ENCODE results near the gene SP140. TPM values are rescaled to one million over a fixed set of nuclear protein-coding genes. Genes with fewer than 3 reads are reported as not detected.

SP140 gene
- polyA plus RNA-seq, 3 donors, result 2.5 to 7.3 (median 5.9) TPM

- Histone ChIP-seq H3K4me1 (ENCODE audit: control insufficient read depth in 1 of 2, insufficient read depth in 2 of 2, low read length in 2 of 2) (peaks cover 5 to 6% of the 10 kb centered on the region in 2 donors), H3K36me3 (replicated peaks in 1 of 2; ENCODE audit: control insufficient read depth in 1 of 2, insufficient read depth in 2 of 2, low read length in 2 of 2) (no peaks in the 10 kb centered on the region)
- H3K27ac Mint-ChIP-seq, result no peak overlapping the region
These were observed 8.7 kb downstream of the SP140 start for GRCh38 chr2:230234122-230234722.

GRCh38 chr2:230234845-230235244 lies 9.3 kb downstream of the SP140 start:
- Mint-ChIP-seq H3K9me3 (peaks cover 2 to 20% (median 9%) of the 10 kb centered on the region in 7 donors), H3K36me3 (peaks cover 19 to 28% of the 10 kb centered on the region in 2 donors), H3K4me1 (peaks cover 5% of the 10 kb centered on the region), H3K4me3 (no peak overlapping the region), H3K27ac (no peak overlapping the region), H3K27me3 (ENCODE audit: low read depth in 3 of 3) (peaks cover 0 to 6% (median 0%) of the 10 kb centered on the region in 3 donors)
- no peak overlapping the region for H3K4me3 ChIP-seq (replicated peaks in 1 of 3; ENCODE audit: low read depth in 2 of 3, low read length in 3 of 3)
- no peaks in the 10 kb centered on the region for H3K27me3 ChIP-seq (ENCODE audit: control insufficient read depth in 2 of 2, insufficient read depth in 2 of 2, low read length in 2 of 2)
- no peaks in the 10 kb centered on the region for H3K9me3 ChIP-seq (replicated peaks in 1 of 2; ENCODE audit: control insufficient read depth in 1 of 2, insufficient read depth in 1 of 2, low read length in 2 of 2)
- no peak overlapping the region for H3K27ac ChIP-seq (ENCODE audit: low read depth in 1 of 2, low read length in 2 of 2)
- H3K79me2 ChIP-seq (ENCODE audit: insufficient read depth, low read length), result no peaks in the 10 kb centered on the region
- peaks cover 4 to 5% of the 10 kb centered on the region in 2 donors for H3K4me1 ChIP-seq (ENCODE audit: control insufficient read depth in 1 of 2, insufficient read depth in 2 of 2, low read length in 2 of 2)
- H3K9ac ChIP-seq (ENCODE audit: insufficient read depth, low read length, poor library complexity, severe bottlenecking), result no peak overlapping the region
- WGBS (ENCODE audit: insufficient coverage), result no CpG with 5 or more reads among the region's 3 CpGs
- DNase-seq, result no peak
- H3K36me3 ChIP-seq (replicated peaks in 1 of 2; ENCODE audit: control insufficient read depth in 1 of 2, insufficient read depth in 2 of 2, low read length in 2 of 2), result no peaks in the 10 kb centered on the region
- intact Hi-C loops (cut with micrococcal nuclease), result no loop called here
- no peak overlapping the region for H3K4me2 ChIP-seq (replicated peaks; ENCODE audit: extremely low read depth, low read length, poor library complexity, severe bottlenecking)
- no peak overlapping the region for H2AFZ ChIP-seq (ENCODE audit: insufficient read depth, low read depth, low read length, poor library complexity, severe bottlenecking)
- no peaks in the 10 kb centered on the region for H4K20me1 ChIP-seq (ENCODE audit: insufficient read depth, low read length)
- no peak for TF ChIP-seq CTCF (IDR thresholded peaks at IDR 0.05)

More at GRCh38 chr2:230234122-230234722, 8.7 kb downstream of the SP140 start:
- intact Hi-C loops (cut with micrococcal nuclease), result no loop called here
- peaks cover 6% of the 10 kb centered on the region for H3K4me1 Mint-ChIP-seq
- Histone ChIP-seq H3K4me3 (replicated peaks in 1 of 3; ENCODE audit: low read depth in 2 of 3, low read length in 3 of 3) (no peak overlapping the region), H4K20me1 (ENCODE audit: insufficient read depth, low read length) (no peaks in the 10 kb centered on the region), H3K4me2 (replicated peaks; ENCODE audit: extremely low read depth, low read length, poor library complexity, severe bottlenecking) (no peak overlapping the region), H3K27ac (ENCODE audit: low read depth in 1 of 2, low read length in 2 of 2) (no peak overlapping the region), H3K27me3 (ENCODE audit: control insufficient read depth in 2 of 2, insufficient read depth in 2 of 2, low read length in 2 of 2) (no peaks in the 10 kb centered on the region), H2AFZ (ENCODE audit: insufficient read depth, low read depth, low read length, poor library complexity, severe bottlenecking) (no peak overlapping the region), H3K9ac (ENCODE audit: insufficient read depth, low read length, poor library complexity, severe bottlenecking) (no peak overlapping the region), H3K9me3 (replicated peaks in 1 of 2; ENCODE audit: control insufficient read depth in 1 of 2, insufficient read depth in 1 of 2, low read length in 2 of 2) (no peaks in the 10 kb centered on the region), H3K79me2 (ENCODE audit: insufficient read depth, low read length) (no peaks in the 10 kb centered on the region)
- DNase-seq, result no peak
- WGBS (ENCODE audit: insufficient coverage), result no CpG with 5 or more reads among the region's 3 CpGs
- no peak for TF ChIP-seq CTCF (IDR thresholded peaks at IDR 0.05)
- peaks cover 0 to 7% (median 0%) of the 10 kb centered on the region in 3 donors for H3K27me3 Mint-ChIP-seq (ENCODE audit: low read depth in 3 of 3)
- no peak overlapping the region for H3K4me3 Mint-ChIP-seq
- peaks cover 19 to 28% of the 10 kb centered on the region in 2 donors for H3K36me3 Mint-ChIP-seq
- peaks cover 2 to 20% (median 9%) of the 10 kb centered on the region in 7 donors for H3K9me3 Mint-ChIP-seq
